K562 (cell line): ENCODE measurements around the gene MCAM. TPM values are rescaled to one million over a fixed set of nuclear protein-coding genes. Genes with fewer than 3 reads are reported as not detected.

Source experiments
- E2F8 ChIP-seq: fragments of 450-650 bp; IDR thresholded peaks from 2 replicates; pipeline ENCODE4 v1.7.1; 2018; ENCODE audit warnings: mild to moderate bottlenecking, low read depth; ENCODE audit not compliant: partially characterized antibody
- FOXP1 ChIP-seq: sonication (generic); formaldehyde crosslinking; IDR thresholded peaks from 2 replicates; pipeline ENCODE4 v1.8.0; 2022; ENCODE audit warnings: mild to moderate bottlenecking, missing genetic modification reagents
- HMG20B ChIP-seq: fragments of 250-450 bp; sonication (Bioruptor Pico); IDR thresholded peaks from 2 replicates; pipeline ENCODE4 v1.5.0; 2021; ENCODE audit warnings: mild to moderate bottlenecking
- OTX1 ChIP-seq: fragments of 450-650 bp; formaldehyde crosslinking; IDR thresholded peaks from 2 replicates; pipeline ENCODE4 v1.4.0; 2022; ENCODE audit warnings: mild to moderate bottlenecking
- PATZ1 ChIP-seq: fragments of 250-450 bp; sonication (Bioruptor Pico); IDR thresholded peaks from 2 replicates; pipeline ENCODE4 v1.5.0; 2020; ENCODE audit warnings: mild to moderate bottlenecking, borderline replicate concordance
- SMAD4 ChIP-seq: fragments of 250-450 bp; sonication (Bioruptor Pico); conservative IDR thresholded peaks from 2 replicates; pipeline ENCODE4 v1.8.0; 2021; ENCODE audit warnings: inconsistent platforms, mild to moderate bottlenecking, moderate library complexity
- TCF15 ChIP-seq: fragments of 250-450 bp; sonication (Bioruptor Pico); IDR thresholded peaks from 2 replicates; pipeline ENCODE4 v1.8.0; 2022; ENCODE audit warnings: moderate library complexity, mild to moderate bottlenecking, inconsistent platforms
- TRIM24 ChIP-seq, 2 experiments: fragments of 450-650 bp; IDR thresholded peaks; 2 replicates each; pipeline ENCODE4 v1.6.1; 2016
- ZBTB40 ChIP-seq, 2 experiments: fragments of 450-650 bp in 1 of 2; sonication (generic) in 1 of 2; formaldehyde crosslinking in 1 of 2; IDR thresholded peaks; 2 replicates each; pipeline versions ENCODE4 v1.7.1 to v1.9.0; 2016 to 2022; ENCODE audit warnings: inconsistent platforms in 1 of 2, mild to moderate bottlenecking in 1 of 2, missing genetic modification reagents in 1 of 2
- ZBTB43 ChIP-seq: sonication (generic); formaldehyde crosslinking; IDR thresholded peaks from 2 replicates; pipeline ENCODE4 v1.8.0; 2023; ENCODE audit warnings: mild to moderate bottlenecking, missing genetic modification reagents
- polyA plus RNA-seq, 8 experiments: library from polyadenylated mRNA; depleted of rRNA in 4 of 8; stranded (reverse) in 5 of 8; unstranded in 3 of 8; fragments of >200 nt; fragmentation: Nextera tagmentation in 2 of 8; fragmentation: Illumina TruSeq in 1 of 8; extraction: Ambion mirVana in 2 of 8; extraction: Trizol in 1 of 8; gene quantifications; 2 replicates each; pipeline versions ENCODE4 v1.2.1 to v1.2.3, GENCODE V29; 2011 to 2014; ENCODE audit warnings: inconsistent platforms in 1 of 8, missing spikeins in 1 of 8
- total RNA-seq, 7 experiments: library from RNA; depleted of rRNA in 6 of 7; stranded (reverse); fragments of >200 nt in 6 of 7; fragmentation: Illumina TruSeq in 2 of 7; extraction: Trizol in 2 of 7; gene quantifications; 2 replicates each; pipeline versions ENCODE4 v1.2.1 to v1.2.3, GENCODE V29; 2011 to 2021; ENCODE audit warnings: low replicate concordance in 1 of 7

Gene MCAM
- total and polyA plus RNA-seq, 9 of the 15 experiments (the other 6 are each of a cell fraction or from before 2014, with no cell fraction given) = 14.7 to 118 (median 53.6) TPM

GRCh38 chr11:119323532-119324033 lies 6.7 kb upstream of the MCAM start (continued):
- TF ChIP-seq E2F8 (no peak), ZBTB40 (IDR thresholded peaks at IDR 0.05) (no peak), ZBTB40 (CRISPR knock-in tag; IDR thresholded peaks at IDR 0.05) (no peak), HMG20B (CRISPR knock-in tag) (no peak), FOXP1 (CRISPR knock-in tag) (peak; percentile 27; the same call in 1 of the 2 replicates), SMAD4 (CRISPR knock-in tag) (0 out of 2 replicates have a peak, but pooled peaks have one; percentile 5), OTX1 (CRISPR knock-in tag) (no peak), ZBTB43 (CRISPR knock-in tag) (no peak), TCF15 (CRISPR knock-in tag) (no peak), TRIM24 (IDR thresholded peaks at IDR 0.05) (no peak), PATZ1 (CRISPR knock-in tag) (no peak)
